HEK293T (cell line): ENCODE results near the gene SPECC1L.

ENCODE experiments used
- CTCF ChIA-PET: fragments of 350-600 bp; formaldehyde crosslinking; extraction: SDS; loops from one replicate; lab custom pipeline; 2021; ENCODE audit warnings: antibody characterized with exemption, inconsistent platforms; lab: Yijun Ruan, JAX
- POLR2A ChIA-PET: fragments of 350-600 bp; formaldehyde crosslinking; extraction: SDS; loops from one replicate; lab custom pipeline; 2020; ENCODE audit warnings: antibody characterized with exemption, inconsistent platforms; lab: Yijun Ruan, JAX
- DNase-seq: peaks from one replicate; pipeline ENCODE4 v3.0.0; 2012; ENCODE audit warnings: mixed read lengths; ENCODE audit errors: extremely low spot score
- ARNT ChIP-seq: fragments of 450-650 bp; IDR thresholded peaks from 2 replicates; pipeline ENCODE4 v1.6.1; 2017; ENCODE audit warnings: mild to moderate bottlenecking
- BHLHE40 ChIP-seq: fragments of 450-650 bp; IDR thresholded peaks from 2 replicates; pipeline ENCODE4 v1.6.1; 2016; ENCODE audit warnings: mild to moderate bottlenecking, moderate library complexity, borderline replicate concordance
- CTBP1 ChIP-seq: fragments of 450-650 bp; IDR thresholded peaks from 2 replicates; pipeline ENCODE4 v1.6.1; 2016; ENCODE audit warnings: borderline replicate concordance
- ELF4 ChIP-seq: fragments of 450-650 bp; IDR thresholded peaks from 2 replicates; pipeline ENCODE4 v1.6.1; 2017; ENCODE audit warnings: antibody characterized with exemption
- FOXA1 ChIP-seq: fragments of 450-650 bp; IDR thresholded peaks from 2 replicates; pipeline ENCODE4 v1.6.1; 2016; ENCODE audit warnings: mild to moderate bottlenecking
- FOXK2 ChIP-seq: fragments of 450-650 bp; IDR thresholded peaks from 2 replicates; pipeline ENCODE4 v1.6.1; 2016; ENCODE audit warnings: mild to moderate bottlenecking
- FOXM1 ChIP-seq: fragments of 450-650 bp; IDR thresholded peaks from 2 replicates; pipeline ENCODE4 v1.6.1; 2017; ENCODE audit warnings: mild to moderate bottlenecking, borderline replicate concordance
- HDGF ChIP-seq: fragments of 450-650 bp; IDR thresholded peaks from 2 replicates; pipeline ENCODE4 v1.6.1; 2017; ENCODE audit warnings: antibody characterized with exemption, borderline replicate concordance
- L3MBTL2 ChIP-seq: fragments of 450-650 bp; conservative IDR thresholded peaks from 2 replicates; pipeline ENCODE4 v1.6.1; 2016; ENCODE audit warnings: mild to moderate bottlenecking
- LEF1 ChIP-seq: fragments of 450-650 bp; IDR thresholded peaks from 2 replicates; pipeline ENCODE4 v1.6.1; 2017; ENCODE audit warnings: mild to moderate bottlenecking, borderline replicate concordance
- NFRKB ChIP-seq: fragments of 450-650 bp; IDR thresholded peaks from 2 replicates; pipeline ENCODE4 v1.6.1; 2016; ENCODE audit warnings: mild to moderate bottlenecking, moderate library complexity
- SP1 ChIP-seq: fragments of 450-650 bp; IDR thresholded peaks from 2 replicates; pipeline ENCODE4 v1.6.1; 2017
- SUZ12 ChIP-seq: fragments of 450-650 bp; IDR thresholded peaks from 2 replicates; pipeline ENCODE4 v1.6.1; 2016; ENCODE audit warnings: mild to moderate bottlenecking
- TARDBP ChIP-seq: fragments of 450-650 bp; IDR thresholded peaks from 2 replicates; pipeline ENCODE4 v1.6.1; 2016
- ZNF384 ChIP-seq: fragments of 450-650 bp; IDR thresholded peaks from 2 replicates; pipeline ENCODE4 v1.6.1; 2016
- TF ChIP-seq, protein P1 (sequence below): fragments of 450-650 bp; IDR thresholded peaks from 2 replicates; pipeline ENCODE4 v1.6.1; 2016

The SPECC1L gene

DNA sequence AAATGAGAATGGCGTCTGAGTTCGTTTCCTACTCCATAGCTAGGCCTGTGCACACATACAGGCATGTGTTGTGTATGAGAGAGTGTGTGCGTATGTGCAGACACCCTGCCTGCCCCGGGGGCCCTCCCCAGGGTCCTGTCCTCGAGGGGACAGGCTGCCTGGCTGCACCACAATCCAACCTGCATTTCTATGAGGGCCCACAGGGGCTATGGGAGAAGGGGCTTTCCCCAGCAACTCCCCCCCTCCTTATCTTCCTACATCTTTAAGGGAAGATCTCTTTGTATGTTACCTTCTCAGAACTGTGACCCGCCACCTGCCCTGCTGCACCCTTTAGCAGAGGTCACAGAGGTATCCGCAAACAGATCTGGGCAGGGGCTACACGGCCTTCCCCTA is 171.7 kb downstream of the SPECC1L start:
- ChIA-PET CTCF (interaction anchor here (0.6 kb wide), 1 partner anchor 36 kb away, joined by 3 read pairs; no protein-coding TSS in a partner anchor), POLR2A (no interaction called here)
- TF ChIP-seq ZNF384 (no peak), ARNT (no peak)
- no peak for DNase-seq

DNA sequence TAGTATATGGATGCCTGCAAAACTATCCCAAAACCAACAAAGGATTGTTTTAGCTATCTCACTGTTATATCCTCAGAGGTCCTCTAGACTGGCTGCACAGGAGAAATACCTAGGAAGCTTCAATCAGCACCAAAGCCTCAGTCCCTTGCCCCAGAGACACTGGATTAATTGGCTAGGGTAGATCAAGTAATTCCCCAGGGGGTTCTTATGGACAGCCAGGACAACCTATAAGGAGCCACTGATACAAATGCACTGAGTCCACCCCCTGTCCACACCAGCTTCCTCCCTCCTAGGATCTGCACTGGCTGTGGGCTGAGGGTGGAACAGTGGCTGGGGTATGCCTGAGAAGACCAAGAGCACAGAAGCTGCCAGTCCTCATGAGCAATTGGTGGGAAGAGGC is 173.0 kb downstream of the SPECC1L start:
- ChIA-PET CTCF (no interaction called here), POLR2A (no interaction called here)
- DNase-seq, result no peak
- no peak for TF ChIP-seq SP1
- TF ChIP-seq, protein P1, sequence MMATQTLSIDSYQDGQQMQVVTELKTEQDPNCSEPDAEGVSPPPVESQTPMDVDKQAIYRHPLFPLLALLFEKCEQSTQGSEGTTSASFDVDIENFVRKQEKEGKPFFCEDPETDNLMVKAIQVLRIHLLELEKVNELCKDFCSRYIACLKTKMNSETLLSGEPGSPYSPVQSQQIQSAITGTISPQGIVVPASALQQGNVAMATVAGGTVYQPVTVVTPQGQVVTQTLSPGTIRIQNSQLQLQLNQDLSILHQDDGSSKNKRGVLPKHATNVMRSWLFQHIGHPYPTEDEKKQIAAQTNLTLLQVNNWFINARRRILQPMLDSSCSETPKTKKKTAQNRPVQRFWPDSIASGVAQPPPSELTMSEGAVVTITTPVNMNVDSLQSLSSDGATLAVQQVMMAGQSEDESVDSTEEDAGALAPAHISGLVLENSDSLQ, result peak; percentile 57
- no peak for TF ChIP-seq FOXK2
- no peak for TF ChIP-seq SUZ12
- no peak for TF ChIP-seq CTBP1

DNA sequence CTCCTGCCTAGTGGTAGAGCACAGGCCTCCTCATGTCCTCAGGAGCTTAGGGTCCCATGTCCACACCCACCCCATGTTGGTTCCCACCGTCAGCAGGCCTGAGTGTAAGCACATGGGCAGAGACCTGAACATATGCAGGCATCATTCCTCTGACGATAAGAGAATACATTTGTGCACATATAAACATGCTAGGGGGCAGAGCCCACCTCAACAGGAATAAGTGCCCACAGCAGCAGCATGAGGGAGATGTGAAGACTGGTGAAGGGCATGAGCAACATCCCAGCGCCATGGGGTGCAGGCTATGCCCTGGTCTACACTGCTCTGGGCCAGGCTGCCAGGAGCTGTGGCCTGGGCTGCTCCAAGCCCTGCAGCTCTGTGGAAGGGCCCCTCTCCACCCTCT is 173.6 kb downstream of the SPECC1L start:
- ChIA-PET CTCF (no interaction called here), POLR2A (no interaction called here)
- DNase-seq, result no peak
- no peak for TF ChIP-seq NFRKB
- TF ChIP-seq L3MBTL2, result no peak
- TF ChIP-seq HDGF, result no peak
- no peak for TF ChIP-seq FOXA1
- TF ChIP-seq SP1, result no peak
- TF ChIP-seq TARDBP, result no peak
- TF ChIP-seq LEF1, result no peak
- TF ChIP-seq, protein P1, result no peak
- TF ChIP-seq FOXM1, result no peak
- TF ChIP-seq FOXK2, result no peak
- TF ChIP-seq ELF4, result no peak

DNA sequence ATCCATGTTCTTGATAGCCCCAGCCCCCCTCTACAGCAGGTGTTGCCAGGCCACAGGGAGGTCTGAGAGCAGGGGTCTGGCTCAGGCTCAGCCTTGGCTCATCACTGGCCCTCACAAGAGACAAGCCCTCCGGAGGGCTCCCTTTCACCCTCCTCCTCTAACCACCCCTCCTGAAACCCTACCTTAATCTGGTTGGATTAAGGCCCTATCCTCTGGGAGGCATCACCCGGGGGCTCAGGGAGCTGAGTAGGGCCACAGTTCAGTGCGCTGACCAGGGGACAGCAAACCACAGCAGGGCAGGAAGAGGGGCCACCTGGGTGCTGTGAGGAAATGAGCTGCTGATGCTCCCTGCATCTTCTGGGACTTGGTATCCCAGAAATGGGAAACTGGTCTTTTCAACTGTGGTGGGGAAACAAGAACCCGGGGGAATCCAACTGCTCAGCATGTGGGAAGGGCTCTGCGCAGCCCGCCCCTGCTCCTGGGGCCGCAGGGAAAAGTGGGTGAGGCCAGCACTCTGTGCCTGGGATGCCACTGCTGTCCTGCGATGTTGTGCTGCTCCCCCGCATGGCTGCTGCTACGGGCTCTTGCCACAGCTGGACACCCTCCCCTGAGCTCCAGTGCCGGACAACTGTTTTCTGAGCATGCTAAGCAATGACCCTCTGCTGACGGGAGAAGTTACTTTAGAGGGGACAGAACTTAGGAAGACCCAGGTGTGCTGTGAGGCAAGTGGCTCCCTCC is 174.3 kb downstream of the SPECC1L start:
- DNase-seq, result no peak
- TF ChIP-seq LEF1 (no peak), NFRKB (no peak), CTBP1 (no peak), SUZ12 (no peak), BHLHE40 (no peak), SP1 (no peak), FOXA1 (no peak), ZNF384 (no peak), ARNT (no peak), HDGF (no peak), ELF4 (no peak), L3MBTL2 (no peak), FOXM1 (no peak), FOXK2 (no peak), TARDBP (no peak)
- TF ChIP-seq, protein P1, result no peak
- CTCF ChIA-PET, result no interaction called here
- POLR2A ChIA-PET, result no interaction called here

DNA sequence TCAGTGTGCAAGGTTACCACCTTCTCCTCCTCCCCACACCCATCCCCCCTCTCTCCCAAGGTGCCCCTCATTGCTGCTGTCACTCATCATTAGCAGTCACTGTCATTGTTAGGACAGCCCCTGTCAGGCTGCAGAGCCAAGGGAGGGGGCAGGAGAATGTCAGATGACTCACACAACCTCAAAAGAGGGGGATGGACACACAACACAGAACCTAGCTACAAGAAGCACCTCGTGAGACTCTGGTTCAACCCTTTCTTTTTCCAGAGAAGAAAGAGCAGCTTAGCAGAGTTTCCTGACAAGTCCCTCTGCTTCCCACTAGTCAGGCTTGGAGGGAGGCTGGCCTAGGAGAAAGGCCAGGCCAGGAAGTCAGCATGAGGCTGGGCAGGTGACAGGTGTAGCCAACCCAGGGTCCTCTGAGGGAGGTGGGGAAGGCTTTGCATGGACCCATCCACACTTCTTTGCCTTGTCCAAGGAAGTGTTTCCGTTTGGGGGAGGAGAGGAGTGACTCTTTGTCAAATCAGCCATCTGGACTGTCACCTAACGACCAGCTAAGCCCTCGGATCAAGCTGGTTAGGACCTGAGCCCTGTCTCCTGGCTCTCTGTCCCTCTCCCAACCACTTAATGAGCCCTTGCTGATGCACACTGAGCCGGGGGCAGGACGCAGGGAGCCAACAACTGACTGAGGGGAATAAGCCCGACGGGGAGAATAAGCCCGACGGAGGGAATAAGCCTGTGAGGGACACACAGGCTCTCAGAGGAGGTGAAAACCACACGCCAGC is 175.0 kb downstream of the SPECC1L start:
- DNase-seq, result no peak

DNA sequence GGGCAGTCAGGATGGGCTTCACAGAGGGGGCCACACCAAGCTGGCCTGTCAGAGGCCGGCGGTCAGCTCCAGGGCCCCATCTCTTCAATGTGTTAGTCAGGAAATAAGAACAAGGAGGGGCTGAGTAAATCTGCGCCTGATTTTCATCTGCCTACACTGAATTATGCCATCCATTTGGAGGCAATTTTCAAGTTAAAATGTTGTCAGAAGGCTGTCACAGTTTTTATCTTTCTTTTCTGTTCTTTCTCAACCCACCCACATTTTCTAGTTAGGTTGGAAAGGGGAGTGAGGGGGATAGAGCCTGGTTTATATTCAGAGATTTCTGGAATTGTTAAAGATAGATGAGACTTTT is 175.6 kb downstream of the SPECC1L start:
- POLR2A ChIA-PET, result no interaction called here
- no peak for TF ChIP-seq NFRKB
- no peak for TF ChIP-seq FOXM1
- TF ChIP-seq LEF1, result no peak
- TF ChIP-seq TARDBP, result no peak
- DNase-seq, result no peak
- CTCF ChIA-PET, result no interaction called here

More for the DNA sequence above, 175.0 kb downstream of the SPECC1L start:
- TF ChIP-seq, protein P1, result peak; percentile 70
- TF ChIP-seq BHLHE40, result no peak
- ChIA-PET POLR2A (no interaction called here), CTCF (no interaction called here)
